A549 (cell line): ENCODE measurements around the gene DSCAML1. TPM values are rescaled to one million over a fixed set of nuclear protein-coding genes. Genes with fewer than 3 reads are reported as not detected.

Source experiments
- ATAC-seq, 2 experiments: fragments of 200-7000 bp in 1 of 2; fragments of >200 bp in 1 of 2; cut with Nextera tagmentation in 1 of 2; cut with Tn5 transposase in 1 of 2; 3 replicates each; pipeline versions ENCODE4 v1.8.0 to v1.9.1; 2018 to 2020; ENCODE audit warnings: mild to moderate bottlenecking in 1 of 2, moderate library complexity in 1 of 2
- CTCF ChIA-PET: fragments of 300-600 bp; sonication (Branson Sonifier 250); formaldehyde crosslinking; extraction: SDS; loops from one replicate; lab custom pipeline; 2021; ENCODE audit warnings: antibody characterized with exemption, inconsistent platforms; lab: Yijun Ruan, JAX
- POLR2A ChIA-PET: fragments of 350-600 bp; formaldehyde crosslinking; extraction: SDS; loops from one replicate; lab custom pipeline; 2021; ENCODE audit warnings: antibody characterized with exemption, inconsistent platforms; lab: Yijun Ruan, JAX
- DNase-seq, 2 experiments: peaks; one replicate each; pipeline versions ENCODE4 v3.0.0 to v3.0.0-alpha.2; 2011 to 2016; ENCODE audit warnings: low read depth in 1 of 2, low spot score in 1 of 2
- FAIRE-seq: peaks from 2 replicates; lab custom pipeline; 2011; peaks lifted over from hg19 to GRCh38; lab: Jason Lieb, UNC
- H3K27ac ChIP-seq, 2 experiments: fragments of >200 bp; sonication (Bioruptor Twin); formaldehyde crosslinking; 3 replicates each; pipeline ENCODE4 v1.5.1; 2016 to 2017
- H3K4me1 ChIP-seq: fragments of >200 bp; sonication (Bioruptor Twin); formaldehyde crosslinking; 3 replicates; pipeline ENCODE4 v1.6.1; 2016
- H3K4me2 ChIP-seq: fragments of >200 bp; sonication (Bioruptor Twin); formaldehyde crosslinking; 3 replicates; pipeline ENCODE4 v1.6.1; 2016
- H3K4me3 ChIP-seq: fragments of >200 bp; sonication (Bioruptor Twin); formaldehyde crosslinking; 3 replicates; pipeline ENCODE4 v1.5.1; 2016
- H3K9me3 ChIP-seq: fragments of >200 bp; sonication (Bioruptor Twin); formaldehyde crosslinking; 3 replicates; pipeline ENCODE4 v1.6.1; 2016
- BHLHE40 ChIP-seq: IDR thresholded peaks from 2 replicates; pipeline ENCODE4 v1.6.1; 2012; ENCODE audit warnings: low read depth, low read length, inconsistent platforms
- CBX2 ChIP-seq: fragments of 200-600 bp; sonication (generic); IDR thresholded peaks from 2 replicates; pipeline ENCODE4 v1.6.1; 2016; ENCODE audit warnings: low read depth, mild to moderate bottlenecking, borderline replicate concordance
- CBX8 ChIP-seq: fragments of 200-600 bp; sonication (generic); IDR thresholded peaks from 2 replicates; pipeline ENCODE4 v1.6.1; 2016
- CHD2 ChIP-seq: fragments of 150-350 bp; IDR thresholded peaks from 2 replicates; pipeline ENCODE4 v1.6.1; 2014; ENCODE audit warnings: low read length; ENCODE audit not compliant: partially characterized antibody
- CHD4 ChIP-seq: fragments of 200-600 bp; sonication (generic); IDR thresholded peaks from 2 replicates; pipeline ENCODE4 v1.6.1; 2016; ENCODE audit warnings: antibody characterized with exemption, mild to moderate bottlenecking, borderline replicate concordance
- CTCF ChIP-seq: fragments of >200 bp; sonication (Bioruptor Twin); formaldehyde crosslinking; IDR thresholded peaks from 3 replicates; pipeline ENCODE4 v1.5.1; 2016
- EHMT2 ChIP-seq: fragments of 200-600 bp; sonication (generic); IDR thresholded peaks from 2 replicates; pipeline ENCODE4 v1.6.1; 2016; ENCODE audit warnings: antibody characterized with exemption, low read depth, mild to moderate bottlenecking, moderate library complexity
- EP300 ChIP-seq, 2 experiments: fragments of >200 bp; sonication (Bioruptor Twin); formaldehyde crosslinking; IDR thresholded peaks; 2 replicates in 1 of 2; 3 replicates in 1 of 2; pipeline ENCODE4 v1.6.1; 2016 to 2017
- FOXS1 ChIP-seq: fragments of 250-450 bp; sonication (Bioruptor Pico); IDR thresholded peaks from 2 replicates; pipeline ENCODE4 v1.5.0; 2020; ENCODE audit warnings: mild to moderate bottlenecking, moderate library complexity
- GATA3 ChIP-seq: IDR thresholded peaks from 2 replicates; pipeline ENCODE4 v1.6.1; 2012; ENCODE audit warnings: borderline replicate concordance
- HDAC2 ChIP-seq: fragments of 200-600 bp; sonication (generic); IDR thresholded peaks from 2 replicates; pipeline ENCODE4 v1.6.1; 2016
- HEYL ChIP-seq: fragments of 250-450 bp; sonication (Bioruptor Pico); IDR thresholded peaks from 2 replicates; pipeline ENCODE4 v1.8.0; 2021; ENCODE audit warnings: mild to moderate bottlenecking, moderate library complexity
- HOXA7 ChIP-seq: fragments of 250-450 bp; sonication (Bioruptor Pico); IDR thresholded peaks from 2 replicates; pipeline ENCODE4 v1.5.0; 2020; ENCODE audit warnings: mild to moderate bottlenecking, moderate library complexity
- HOXB13 ChIP-seq: fragments of 250-450 bp; sonication (Bioruptor Pico); IDR thresholded peaks from 2 replicates; pipeline ENCODE4 v1.5.0; 2020; ENCODE audit warnings: low read depth, mild to moderate bottlenecking, moderate library complexity
- KDM1A ChIP-seq: fragments of 200-600 bp; sonication (generic); IDR thresholded peaks from 2 replicates; pipeline ENCODE4 v1.6.1; 2016; ENCODE audit warnings: low read depth, mild to moderate bottlenecking
- KDM5A ChIP-seq: fragments of 200-600 bp; sonication (generic); IDR thresholded peaks from 2 replicates; pipeline ENCODE4 v1.6.1; 2016; ENCODE audit warnings: antibody characterized with exemption, mild to moderate bottlenecking
- MAFK ChIP-seq: fragments of 450-650 bp; IDR thresholded peaks from 2 replicates; pipeline ENCODE4 v1.6.1; 2014; ENCODE audit not compliant: partially characterized antibody
- MAX ChIP-seq: IDR thresholded peaks from 2 replicates; pipeline ENCODE4 v1.6.1; 2012
- NFE2L2 ChIP-seq: fragments of 150-350 bp; conservative IDR thresholded peaks from 2 replicates; pipeline ENCODE4 v1.6.1; 2014; ENCODE audit warnings: low read length
- NPAS2 ChIP-seq: fragments of 250-450 bp; sonication (Bioruptor Pico); IDR thresholded peaks from 2 replicates; pipeline ENCODE4 v1.8.0; 2022; ENCODE audit warnings: mild to moderate bottlenecking, moderate library complexity, borderline replicate concordance
- RARB ChIP-seq: fragments of 250-450 bp; sonication (Bioruptor Pico); IDR thresholded peaks from 2 replicates; pipeline ENCODE4 v1.8.0; 2021; ENCODE audit warnings: mild to moderate bottlenecking, moderate library complexity
- SREBF2 ChIP-seq: fragments of 450-650 bp; IDR thresholded peaks from 2 replicates; pipeline ENCODE4 v1.6.1; 2014; ENCODE audit warnings: mild to moderate bottlenecking, moderate library complexity
- TFCP2L1 ChIP-seq: fragments of 250-450 bp; sonication (Bioruptor Pico); IDR thresholded peaks from 2 replicates; pipeline ENCODE4 v1.5.0; 2021; ENCODE audit warnings: mild to moderate bottlenecking
- TP53 ChIP-seq: fragments of 250-450 bp; sonication (Bioruptor Pico); IDR thresholded peaks from 2 replicates; pipeline ENCODE4 v1.5.0; 2021; ENCODE audit warnings: mild to moderate bottlenecking, moderate library complexity
- USF2 ChIP-seq: fragments of 450-650 bp; IDR thresholded peaks from 2 replicates; pipeline ENCODE4 v1.6.1; 2014; ENCODE audit warnings: antibody characterized with exemption
- ZC3H11A ChIP-seq: fragments of 450-650 bp; IDR thresholded peaks from 2 replicates; pipeline ENCODE4 v1.6.1; 2014; ENCODE audit warnings: antibody characterized with exemption, mild to moderate bottlenecking
- WGBS: methylation state at CpG from one replicate; pipeline ENCODE4 v1.1.6; 2017; ENCODE audit errors: missing lambda C conversion rate; 5-methylcytosine and 5-hydroxymethylcytosine counted together
- polyA plus RNA-seq, 4 experiments: library from polyadenylated mRNA; depleted of rRNA in 3 of 4; stranded (reverse); fragments of >200 nt; fragmentation: RNase III in 1 of 4; extraction: RNeasy Plus Mini Kit Qiagen cat#74134 plus additional on column Dnase treatment in 1 of 4; gene quantifications; 2 replicates in 3 of 4; 3 replicates in 1 of 4; pipeline ENCODE4 v1.2.3, GENCODE V29; 2011 to 2017

Gene DSCAML1
- polyA plus RNA-seq, 2 of the 4 experiments (the other 2 are of a cell fraction) = 0.12 to 0.31 TPM

- POLR2A ChIA-PET = no interaction called here
- no peak for FAIRE-seq
- no peak for ATAC-seq
- Histone ChIP-seq H3K4me2 (no peak overlapping the region), H3K27ac (no peak overlapping the region), H3K9me3 (no peaks in the 10 kb centered on the region), H3K4me1 (no peaks in the 10 kb centered on the region)
- WGBS = 69% methylated on average over 7 of the region's 7 CpGs
- no peak for DNase-seq
- no peak for TF ChIP-seq EP300 (IDR thresholded peaks at IDR 0.05)
- no peak for TF ChIP-seq KDM5A
- TF ChIP-seq HOXA7 (CRISPR knock-in tag) = no peak
- no peak for TF ChIP-seq MAFK
- TF ChIP-seq USF2 = no peak
- no peak for TF ChIP-seq HEYL
- no peak for TF ChIP-seq NFE2L2
- TF ChIP-seq KDM1A = no peak
- TF ChIP-seq MAX = no peak
- TF ChIP-seq HDAC2 = no peak
- no peak for TF ChIP-seq FOXS1 (CRISPR knock-in tag)
- no peak for TF ChIP-seq CTCF
- no peak for TF ChIP-seq BHLHE40
- TF ChIP-seq TFCP2L1 (CRISPR knock-in tag) = no peak
- no peak for TF ChIP-seq EHMT2
- no peak for TF ChIP-seq RARB
- TF ChIP-seq, all 56 proteins: peak for 0
- CTCF ChIA-PET = interaction anchor here (0.6 kb wide), 1 partner anchor 17 kb away, joined by 3 read pairs; no protein-coding TSS in a partner anchor
- H3K4me3 ChIP-seq = no peak overlapping the region
Measured at GRCh38 chr11:117730208-117730800, 66.7 kb downstream of the DSCAML1 start.

GRCh38 chr11:117725048-117725734, 71.8 kb downstream of the DSCAML1 start:
- 85% methylated on average over 9 of the region's 12 CpGs for WGBS
- ATAC-seq (no peak), FAIRE-seq (no peak), DNase-seq (no peak)
- ChIA-PET CTCF (no interaction called here), POLR2A (no interaction called here)
- H3K27ac ChIP-seq = no peak overlapping the region
- H3K4me1 ChIP-seq = peaks cover 9% of the 10 kb centered on the region; the same call in 1 of the 3 replicates
- TF ChIP-seq TFCP2L1 (CRISPR knock-in tag) = no peak
- no peak for TF ChIP-seq ZC3H11A
- TF ChIP-seq USF2 = no peak
- TF ChIP-seq NPAS2 (CRISPR knock-in tag) = no peak
- no peak for TF ChIP-seq HDAC2
- TF ChIP-seq GATA3 = no peak
- no peak for TF ChIP-seq CHD2
- TF ChIP-seq CBX8 = no peak
- TF ChIP-seq SREBF2 = no peak
- no peak for TF ChIP-seq CHD4
- no peak for TF ChIP-seq CBX2
- no peak for TF ChIP-seq HOXB13 (CRISPR knock-in tag)
- no peak for TF ChIP-seq TP53 (CRISPR knock-in tag)
- no peak for TF ChIP-seq FOXS1 (CRISPR knock-in tag)
- no peak for TF ChIP-seq EHMT2
- no peaks in the 10 kb centered on the region for H3K9me3 ChIP-seq
- no peak overlapping the region for H3K4me3 ChIP-seq
- no peak overlapping the region for H3K4me2 ChIP-seq
